ENCODE data around the gene NT5DC2. TPM values are rescaled to one million over a fixed set of nuclear protein-coding genes. Genes with fewer than 3 reads are reported as not detected.

NT5DC2 gene
- total RNA-seq, 1 experiment from 2014 or later: 377 TPM

GRCh38 chr3:52536369-52537164 lies 2.9 kb upstream of the NT5DC2 start, which contains the start of gene UQCC5 (continued):
- TF ChIP-seq FOXP4 (CRISPR knock-in tag; IDR thresholded peaks at IDR 0.05): peak; percentile 87
- TF ChIP-seq ZNF219 (CRISPR knock-in tag; IDR thresholded peaks at IDR 0.05; ENCODE audit: borderline replicate concordance): no peak
- 0 out of 2 replicates have a peak, but pooled peaks have one; percentile 43 for TF ChIP-seq ZSCAN18 (CRISPR knock-in tag; IDR thresholded peaks at IDR 0.05)
- TF ChIP-seq MAX (CRISPR knock-in tag; IDR thresholded peaks at IDR 0.05): peak; percentile 97
- TF ChIP-seq FOXK1 (CRISPR knock-in tag; IDR thresholded peaks at IDR 0.05): peak; percentile 93
- no peak for TF ChIP-seq GRHL2 (CRISPR knock-in tag; IDR thresholded peaks at IDR 0.05; ENCODE audit: insufficient replicate concordance, severe bottlenecking)
- TF ChIP-seq RELA (CRISPR knock-in tag; IDR thresholded peaks at IDR 0.05; ENCODE audit: borderline replicate concordance): no peak
- peak; percentile 90 for TF ChIP-seq CREB1 (CRISPR knock-in tag; IDR thresholded peaks at IDR 0.05)
- TF ChIP-seq TEAD4 (CRISPR knock-in tag; IDR thresholded peaks at IDR 0.05): 0 out of 2 replicates have a peak, but pooled peaks have one; percentile 45
- peak; percentile 91; the same call in 1 of the 2 replicates for TF ChIP-seq IRF1 (CRISPR knock-in tag; IDR thresholded peaks at IDR 0.05)
- TF ChIP-seq ETV6 (CRISPR knock-in tag; IDR thresholded peaks at IDR 0.05): peak; percentile 97
- TF ChIP-seq NR3C1 (CRISPR knock-in tag; conservative IDR thresholded peaks at IDR 0.05; ENCODE audit: low read depth): no peak
- TF ChIP-seq ATF6 (CRISPR knock-in tag; IDR thresholded peaks at IDR 0.05): no peak
- TF ChIP-seq ELF4 (CRISPR knock-in tag; IDR thresholded peaks at IDR 0.05; ENCODE audit: low read depth): no peak

GRCh38 chr3:52536112-52536368 lies 2.4 kb upstream of the NT5DC2 start:
- Mint-ChIP-seq H3K27ac (peak overlapping the region; percentile 53; the same call in 1 of the 2 replicates), H3K4me1 (peaks cover 48% of the 10 kb centered on the region), H3K36me3 (peaks cover 10% of the 10 kb centered on the region), H3K27me3 (ENCODE audit: low read depth) (no peaks in the 10 kb centered on the region), H3K4me3 (peak overlapping the region; percentile 98), H3K9me3 (no peaks in the 10 kb centered on the region)
- DNase-seq (ENCODE audit: low spot score): no peak
- POLR2A ChIA-PET: interaction anchor here (0.6 to 1.0 kb wide), 3 partner anchors 16 to 218 kb away, joined by 3 to 4 read pairs (median 3); no protein-coding TSS in a partner anchor
- ATAC-seq: no peak
- CTCF ChIA-PET: interaction anchor here (0.7 to 1.4 kb wide), 9 partner anchors 16 to 256 kb away, joined by 3 to 7 read pairs (median 3); no protein-coding TSS in a partner anchor
- TF ChIP-seq ZNF416 (CRISPR knock-in tag; IDR thresholded peaks at IDR 0.05) (no peak), MAX (CRISPR knock-in tag; IDR thresholded peaks at IDR 0.05) (no peak), ZNF425 (CRISPR knock-in tag; conservative IDR thresholded peaks at IDR 0.05) (no peak), NR2C2 (CRISPR knock-in tag; IDR thresholded peaks at IDR 0.05) (no peak), RELA (CRISPR knock-in tag; IDR thresholded peaks at IDR 0.05; ENCODE audit: borderline replicate concordance) (no peak), STAT6 (CRISPR knock-in tag; conservative IDR thresholded peaks at IDR 0.05; ENCODE audit: low read depth) (no peak), GTF2I (CRISPR knock-in tag; conservative IDR thresholded peaks at IDR 0.05) (no peak), TP53 (CRISPR knock-in tag; IDR thresholded peaks at IDR 0.05) (no peak), ZNF219 (CRISPR knock-in tag; IDR thresholded peaks at IDR 0.05; ENCODE audit: borderline replicate concordance) (no peak), ELF4 (CRISPR knock-in tag; IDR thresholded peaks at IDR 0.05; ENCODE audit: low read depth) (no peak), ZMAT4 (CRISPR knock-in tag; IDR thresholded peaks at IDR 0.05) (no peak), NFATC4 (CRISPR knock-in tag; IDR thresholded peaks at IDR 0.05) (no peak)

All from WTC11 (cell line).